Measurements from ENCODE around the gene MAD1L1.

- no peak for TF ChIP-seq CTCF (IDR thresholded peaks at IDR 0.05)
- TF ChIP-seq POLR2A (IDR thresholded peaks at IDR 0.05), result no peak
Measured at GRCh38 chr7:2211259-2211880, 21.4 kb downstream of the MAD1L1 start.
